H1 (cell line): Measurements from ENCODE around the gene LRRC26. TPM values are rescaled to one million over a fixed set of nuclear protein-coding genes. Genes with fewer than 3 reads are reported as not detected.

Source experiments
- CTCF ChIA-PET: fragments of 300-600 bp; sonication (Branson Sonifier 250); formaldehyde crosslinking; loops from one replicate; lab custom pipeline; 2021; ENCODE audit not compliant: partially characterized antibody; lab: Charles Lee
- POLR2A ChIA-PET: fragments of 300-600 bp; sonication (Branson Sonifier 250); formaldehyde crosslinking; loops from one replicate; lab custom pipeline; 2021; ENCODE audit warnings: inconsistent platforms; ENCODE audit not compliant: partially characterized antibody; lab: Charles Lee
- DNase-seq, 2 experiments: peaks; one replicate each; pipeline versions ENCODE4 v3.0.0 to v3.0.0-alpha.2; 2010 to 2022; ENCODE audit warnings: low spot score in 2 of 2, low read depth in 1 of 2, mixed read lengths in 1 of 2
- FAIRE-seq: peaks from 2 replicates; lab custom pipeline; 2011; peaks lifted over from hg19 to GRCh38; lab: Jason Lieb, UNC
- H2AFZ ChIP-seq: 2 replicates; pipeline ENCODE4 v1.8.1; 2012; ENCODE audit warnings: low read length, inconsistent platforms
- H2AK5ac ChIP-seq: 2 replicates; pipeline ENCODE4 v1.6.1; 2013; ENCODE audit warnings: low read depth, low read length
- H2BK120ac ChIP-seq: replicated peaks from 2 replicates; pipeline ENCODE3; 2013; ENCODE audit warnings: low read depth, low read length, inconsistent platforms
- H2BK12ac ChIP-seq: 2 replicates; pipeline ENCODE4 v1.6.1; 2013; ENCODE audit warnings: low read depth, low read length
- H2BK15ac ChIP-seq: 2 replicates; pipeline ENCODE4 v1.6.1; 2013; ENCODE audit warnings: low read length
- H2BK20ac ChIP-seq: 2 replicates; pipeline ENCODE4 v1.6.1; 2013; ENCODE audit warnings: low read length
- H2BK5ac ChIP-seq: 2 replicates; pipeline ENCODE4 v1.6.1; 2013; ENCODE audit warnings: low read depth, low read length
- H3K14ac ChIP-seq: 2 replicates; pipeline ENCODE4 v1.6.1; 2013; ENCODE audit warnings: inconsistent platforms; ENCODE audit not compliant: insufficient read length
- H3K18ac ChIP-seq: 2 replicates; pipeline ENCODE4 v1.6.1; 2013; ENCODE audit warnings: low read length; ENCODE audit errors: extremely low read depth
- H3K23ac ChIP-seq: 2 replicates; pipeline ENCODE4 v1.6.1; 2013; ENCODE audit warnings: inconsistent platforms; ENCODE audit not compliant: insufficient read length
- H3K23me2 ChIP-seq: 2 replicates; pipeline ENCODE4 v1.6.1; 2013; ENCODE audit warnings: low read depth, low read length
- H3K27ac ChIP-seq: 2 replicates; pipeline ENCODE4 v1.6.1; 2011; ENCODE audit warnings: low read depth, low read length, inconsistent platforms
- H3K27me3 ChIP-seq, 4 experiments: replicated peaks in 1 of 4; 1 replicate in 1 of 4; 2 replicates in 3 of 4; pipeline versions ENCODE4 v1.6.1 to v1.8.1; 2011 to 2013; ENCODE audit warnings: low read length in 3 of 4, mild to moderate bottlenecking in 3 of 4, inconsistent platforms in 2 of 4, mixed read lengths in 2 of 4, moderate library complexity in 1 of 4; ENCODE audit not compliant: control insufficient read depth in 3 of 4, insufficient read depth in 3 of 4; ENCODE audit errors: extremely low read depth in 1 of 4
- H3K36me3 ChIP-seq, 4 experiments: 2 replicates each; pipeline versions ENCODE4 v1.6.1 to v1.8.1; 2011 to 2013; ENCODE audit warnings: mild to moderate bottlenecking in 4 of 4, low read length in 3 of 4, moderate library complexity in 2 of 4, control low read depth in 1 of 4, inconsistent platforms in 1 of 4; ENCODE audit not compliant: insufficient read depth in 4 of 4, control insufficient read depth in 2 of 4
- H3K4ac ChIP-seq: replicated peaks from 2 replicates; pipeline ENCODE3; 2013; ENCODE audit warnings: low read length, low read depth, mixed read lengths, inconsistent platforms; ENCODE audit not compliant: insufficient read length
- H3K4me1 ChIP-seq, 4 experiments: replicated peaks in 1 of 4; 1 replicate in 1 of 4; 2 replicates in 3 of 4; pipeline versions ENCODE4 v1.6.1 to v1.8.1; 2011 to 2013; ENCODE audit warnings: low read length in 3 of 4, inconsistent platforms in 2 of 4, mixed read lengths in 1 of 4; ENCODE audit not compliant: insufficient read depth in 4 of 4, control insufficient read depth in 3 of 4
- H3K4me2 ChIP-seq, 2 experiments: 2 replicates each; pipeline versions ENCODE4 v1.6.1 to v1.8.1; 2011 to 2013; ENCODE audit warnings: low read depth in 2 of 2, low read length in 2 of 2, control low read depth in 1 of 2, inconsistent platforms in 1 of 2, mild to moderate bottlenecking in 1 of 2; ENCODE audit not compliant: insufficient read depth in 1 of 2
- H3K4me3 ChIP-seq, 4 experiments: fragments of 200-600, 300-600 bp in 1 of 4; sonication (generic), shearing (Covaris generic), sonication (Bioruptor Twin) in 1 of 4; 2 replicates each; pipeline versions ENCODE4 v1.5.1 to v1.8.1; 2011 to 2016; ENCODE audit warnings: low read length in 4 of 4, low read depth in 3 of 4, control low read depth in 2 of 4, inconsistent platforms in 2 of 4, mild to moderate bottlenecking in 2 of 4, mixed read lengths in 1 of 4, moderate library complexity in 1 of 4; ENCODE audit not compliant: insufficient read depth in 2 of 4; ENCODE audit errors: extremely low read depth in 1 of 4
- H3K56ac ChIP-seq: replicated peaks from 2 replicates; pipeline ENCODE3; 2013; ENCODE audit warnings: low read depth, mild to moderate bottlenecking, mixed read lengths, low read length, inconsistent platforms; ENCODE audit not compliant: insufficient read length
- H3K79me1 ChIP-seq: 2 replicates; pipeline ENCODE4 v1.6.1; 2013; ENCODE audit warnings: low read depth, low read length, control low read depth
- H3K79me2 ChIP-seq, 2 experiments: 2 replicates each; pipeline versions ENCODE4 v1.6.1 to v1.8.1; 2012 to 2013; ENCODE audit warnings: low read length in 2 of 2, mild to moderate bottlenecking in 2 of 2, inconsistent platforms in 1 of 2; ENCODE audit not compliant: insufficient read depth in 2 of 2, control insufficient read depth in 1 of 2
- H3K9ac ChIP-seq, 4 experiments: replicated peaks in 1 of 4; 1 replicate in 1 of 4; 2 replicates in 3 of 4; pipeline versions ENCODE4 v1.6.1 to v1.8.1; 2011 to 2013; ENCODE audit warnings: low read depth in 3 of 4, low read length in 3 of 4, control low read depth in 2 of 4, mild to moderate bottlenecking in 2 of 4, moderate library complexity in 2 of 4, inconsistent platforms in 1 of 4; ENCODE audit errors: extremely low read depth in 1 of 4
- H3K9me3 ChIP-seq, 2 experiments: 2 replicates each; pipeline versions ENCODE4 v1.6.1 to v1.8.1; 2012 to 2013; ENCODE audit warnings: mild to moderate bottlenecking in 2 of 2, moderate library complexity in 2 of 2, control low read depth in 1 of 2, inconsistent platforms in 1 of 2, low read depth in 1 of 2, low read length in 1 of 2, mixed read lengths in 1 of 2; ENCODE audit not compliant: insufficient read depth in 2 of 2
- H4K20me1 ChIP-seq, 2 experiments: replicated peaks in 1 of 2; 2 replicates each; pipeline versions ENCODE3 to v1.8.1; 2011 to 2013; ENCODE audit warnings: inconsistent platforms in 2 of 2, low read length in 2 of 2, mild to moderate bottlenecking in 1 of 2; ENCODE audit not compliant: insufficient read depth in 2 of 2, control insufficient read depth in 1 of 2
- H4K5ac ChIP-seq: 2 replicates; pipeline ENCODE4 v1.6.1; 2013; ENCODE audit warnings: low read length, low read depth, mixed read lengths, inconsistent platforms; ENCODE audit not compliant: insufficient read length
- H4K8ac ChIP-seq: 2 replicates; pipeline ENCODE4 v1.8.0; 2013; ENCODE audit warnings: mild to moderate bottlenecking, moderate library complexity, low read length, inconsistent platforms; ENCODE audit not compliant: insufficient read depth; ENCODE audit errors: extremely low read depth
- H4K91ac ChIP-seq: replicated peaks from 2 replicates; pipeline ENCODE3; 2013; ENCODE audit warnings: low read length, mixed read lengths, inconsistent platforms; ENCODE audit not compliant: insufficient read length
- EGR1 ChIP-seq: IDR thresholded peaks from 2 replicates; pipeline ENCODE4 v1.6.1; 2011; ENCODE audit warnings: low read depth, low read length, borderline replicate concordance
- GABPA ChIP-seq: IDR thresholded peaks from 2 replicates; pipeline ENCODE4 v1.6.1; 2011; ENCODE audit warnings: mild to moderate bottlenecking, low read length, moderate library complexity, borderline replicate concordance; ENCODE audit not compliant: insufficient read depth
- KDM1A ChIP-seq: fragments of 200-600, 300-600 bp; sonication (generic); IDR thresholded peaks from 2 replicates; pipeline ENCODE4 v1.7.1; 2016; ENCODE audit warnings: mild to moderate bottlenecking, low read length, borderline replicate concordance
- KDM4A ChIP-seq: IDR thresholded peaks from one replicate; pipeline ENCODE4 v1.7.1; 2012; ENCODE audit warnings: low read depth, mild to moderate bottlenecking, moderate library complexity, low read length, inconsistent platforms; ENCODE audit not compliant: severe bottlenecking
- NANOG ChIP-seq: IDR thresholded peaks from 2 replicates; pipeline ENCODE4 v1.6.1; 2011; ENCODE audit warnings: low read length, low read depth, mild to moderate bottlenecking, inconsistent platforms; ENCODE audit not compliant: insufficient read depth, poor library complexity, severe bottlenecking
- POLR2A ChIP-seq, 2 experiments: IDR thresholded peaks; 1 replicate in 1 of 2; 2 replicates in 1 of 2; pipeline ENCODE4 v1.6.1; 2011; ENCODE audit warnings: low read depth in 2 of 2, low read length in 2 of 2, mild to moderate bottlenecking in 2 of 2; ENCODE audit errors: control extremely low read depth in 1 of 2
- RFX5 ChIP-seq: IDR thresholded peaks from 2 replicates; pipeline ENCODE4 v1.6.1; 2011; ENCODE audit warnings: low read depth, low read length, improper control_type of control experiment, borderline replicate concordance
- RNF2 ChIP-seq: fragments of 200-900, 300-1000 bp; sonication (generic); IDR thresholded peaks from 2 replicates; pipeline ENCODE4 v1.7.1; 2016; ENCODE audit warnings: borderline replicate concordance, low read depth, mild to moderate bottlenecking, antibody characterized with exemption, low read length; ENCODE audit not compliant: poor library complexity, severe bottlenecking; ENCODE audit errors: missing control alignments
- WGBS, 2 experiments: shearing (Covaris generic) in 1 of 2; methylation state at CpG; one replicate each; pipeline versions ENCODE4 v1.1.6 to v1.1.7; 2013 to 2015; ENCODE audit warnings: low lambda C conversion rate in 2 of 2, mixed read lengths in 2 of 2, inconsistent platforms in 1 of 2, low coverage in 1 of 2, missing lambda C conversion rate in 1 of 2; ENCODE audit not compliant: insufficient replicate concordance in 2 of 2, insufficient coverage in 1 of 2, insufficient read length in 1 of 2; ENCODE audit errors: extremely low coverage in 1 of 2, missing lambda C conversion rate in 1 of 2; 5-methylcytosine and 5-hydroxymethylcytosine counted together
- polyA plus RNA-seq, 7 experiments: library from polyadenylated mRNA; depleted of rRNA in 3 of 7; stranded (reverse) in 5 of 7; unstranded in 2 of 7; fragments of >200 nt in 5 of 7; fragments of 200-250 nt in 2 of 7; gene quantifications; 1 replicate in 5 of 7; 2 replicates in 1 of 7; 4 replicates in 1 of 7; pipeline versions ENCODE4 v1.2.1 to v1.2.3, GENCODE V29; 2011 to 2013; ENCODE audit warnings: missing spikeins in 2 of 7, mixed read lengths in 2 of 7
- total RNA-seq: library from RNA; stranded (reverse); fragmentation: NEBNext Ultra II Directional; extraction: Animal tissue kit (Norgen Biotek cat#: 25700); gene quantifications from 2 replicates; pipeline ENCODE4 v1.2.1, GENCODE V29; 2021
- TF ChIP-seq, protein P1 (sequence below): IDR thresholded peaks from 2 replicates; pipeline ENCODE4 v1.6.1; 2012; ENCODE audit warnings: low read length, inconsistent platforms
- TF ChIP-seq, protein P2 (sequence below): IDR thresholded peaks from 2 replicates; pipeline ENCODE4 v1.6.1; 2011; ENCODE audit warnings: low read length, improper control_type of control experiment

Gene LRRC26
- total and polyA plus RNA-seq, 2 of the 8 experiments (the other 6 are each of a cell fraction or from before 2014, with no cell fraction given): 0.34 to 0.85 TPM

DNA sequence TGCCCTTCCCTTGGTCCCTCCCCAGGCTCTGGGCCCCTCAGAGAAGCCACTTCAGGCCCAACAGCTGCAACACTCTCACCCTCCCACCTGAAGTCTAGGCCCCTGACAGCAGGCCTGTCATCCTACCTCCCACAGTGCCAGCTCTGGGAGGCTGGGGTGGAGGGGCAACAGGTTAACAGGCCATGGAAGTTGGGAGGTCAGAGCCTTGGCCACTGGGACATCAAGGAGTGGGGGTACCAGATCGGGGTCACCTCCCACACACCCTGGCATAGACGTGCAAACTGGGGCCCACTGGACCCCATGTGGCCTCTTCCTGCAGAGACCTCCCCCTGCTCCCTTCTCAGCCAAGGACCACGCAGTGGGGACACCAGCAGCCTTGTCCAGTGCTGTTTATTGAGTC lies 21.4 kb upstream of the LRRC26 start:
- peaks cover 0 to 34% (median 10%) of the 10 kb centered on the region in 4 experiments; a peak in 6 of 7 replicates for H3K4me1 ChIP-seq
- H2AFZ ChIP-seq: no peak overlapping the region
- no peak overlapping the region for H3K14ac ChIP-seq
- H3K4me3 ChIP-seq: no peak overlapping the region
- peaks cover 15 to 36% of the 10 kb centered on the region in 2 experiments for H4K20me1 ChIP-seq
- no peak overlapping the region for H4K91ac ChIP-seq
- no peak overlapping the region for H3K18ac ChIP-seq
- no peak overlapping the region for H3K4me2 ChIP-seq
- peaks cover 8% of the 10 kb centered on the region; the same call in 1 of the 2 replicates for H3K23me2 ChIP-seq
- no peaks in the 10 kb centered on the region for H3K9me3 ChIP-seq
- no peak overlapping the region for H2BK12ac ChIP-seq
- H2BK15ac ChIP-seq: no peak overlapping the region
- no peak overlapping the region for H3K23ac ChIP-seq
- no peaks in the 10 kb centered on the region; a peak in 1 of 7 replicates for H3K27me3 ChIP-seq
- H3K4ac ChIP-seq: no peak overlapping the region
- no peak overlapping the region for H3K56ac ChIP-seq
- no peak overlapping the region for H2BK5ac ChIP-seq
- no peak overlapping the region for H4K8ac ChIP-seq
- 92% methylated on average over 3 of the region's 3 CpGs; no CpG with 5 or more reads in 1 of the 2 experiments for WGBS, 2 experiments
- H3K79me1 ChIP-seq: peaks cover 12% of the 10 kb centered on the region
- DNase-seq (no peak), FAIRE-seq (no peak)
- H2BK20ac ChIP-seq: no peak overlapping the region
- H3K79me2 ChIP-seq: peaks cover 0 to 34% of the 10 kb centered on the region in 2 experiments; a peak in 2 of 4 replicates
- POLR2A ChIA-PET: interaction anchor here (0.8 to 11.0 kb wide), 8 partner anchors 10 to 62 kb away, joined by 3 to 107 read pairs (median 6); partner anchors contain the start of genes NDOR1, TMEM203 and TPRN
- no peak overlapping the region for H2AK5ac ChIP-seq
- CTCF ChIA-PET: interaction anchor here (1.4 to 14.0 kb wide), 6 partner anchors 8 to 61 kb away, joined by 3 to 204 read pairs (median 16); partner anchors contain the start of genes CYSRT1, RNF208, RNF224 and SLC34A3
- H3K9ac ChIP-seq: no peak overlapping the region
- H3K27ac ChIP-seq: no peak overlapping the region
- no peak overlapping the region for H2BK120ac ChIP-seq
- H4K5ac ChIP-seq: no peak overlapping the region
- peaks cover 0 to 4% (median 1%) of the 10 kb centered on the region in 4 experiments; a peak in 2 of 8 replicates for H3K36me3 ChIP-seq
- TF ChIP-seq RFX5 (no peak), GABPA (no peak), EGR1 (no peak), POLR2A (IDR thresholded peaks at IDR 0.05; ENCODE audit: control extremely low read depth in 1 of 2, low read depth in 2 of 2, low read length in 2 of 2) (no peak), RNF2 (no peak), KDM4A (no peak), KDM1A (no peak), NANOG (no peak)
- TF ChIP-seq, protein P1, sequence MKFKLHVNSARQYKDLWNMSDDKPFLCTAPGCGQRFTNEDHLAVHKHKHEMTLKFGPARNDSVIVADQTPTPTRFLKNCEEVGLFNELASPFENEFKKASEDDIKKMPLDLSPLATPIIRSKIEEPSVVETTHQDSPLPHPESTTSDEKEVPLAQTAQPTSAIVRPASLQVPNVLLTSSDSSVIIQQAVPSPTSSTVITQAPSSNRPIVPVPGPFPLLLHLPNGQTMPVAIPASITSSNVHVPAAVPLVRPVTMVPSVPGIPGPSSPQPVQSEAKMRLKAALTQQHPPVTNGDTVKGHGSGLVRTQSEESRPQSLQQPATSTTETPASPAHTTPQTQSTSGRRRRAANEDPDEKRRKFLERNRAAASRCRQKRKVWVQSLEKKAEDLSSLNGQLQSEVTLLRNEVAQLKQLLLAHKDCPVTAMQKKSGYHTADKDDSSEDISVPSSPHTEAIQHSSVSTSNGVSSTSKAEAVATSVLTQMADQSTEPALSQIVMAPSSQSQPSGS: no peak
- TF ChIP-seq, protein P2, sequence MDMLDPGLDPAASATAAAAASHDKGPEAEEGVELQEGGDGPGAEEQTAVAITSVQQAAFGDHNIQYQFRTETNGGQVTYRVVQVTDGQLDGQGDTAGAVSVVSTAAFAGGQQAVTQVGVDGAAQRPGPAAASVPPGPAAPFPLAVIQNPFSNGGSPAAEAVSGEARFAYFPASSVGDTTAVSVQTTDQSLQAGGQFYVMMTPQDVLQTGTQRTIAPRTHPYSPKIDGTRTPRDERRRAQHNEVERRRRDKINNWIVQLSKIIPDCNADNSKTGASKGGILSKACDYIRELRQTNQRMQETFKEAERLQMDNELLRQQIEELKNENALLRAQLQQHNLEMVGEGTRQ: no peak
